ENCODE data around the gene GLT1D1.
"Not testable (repeated sequence)": the region's sequence is repeated elsewhere in the genome, so short reads cannot be mapped to it uniquely, and the experiment has no call there.

GLT1D1 gene

DNA sequence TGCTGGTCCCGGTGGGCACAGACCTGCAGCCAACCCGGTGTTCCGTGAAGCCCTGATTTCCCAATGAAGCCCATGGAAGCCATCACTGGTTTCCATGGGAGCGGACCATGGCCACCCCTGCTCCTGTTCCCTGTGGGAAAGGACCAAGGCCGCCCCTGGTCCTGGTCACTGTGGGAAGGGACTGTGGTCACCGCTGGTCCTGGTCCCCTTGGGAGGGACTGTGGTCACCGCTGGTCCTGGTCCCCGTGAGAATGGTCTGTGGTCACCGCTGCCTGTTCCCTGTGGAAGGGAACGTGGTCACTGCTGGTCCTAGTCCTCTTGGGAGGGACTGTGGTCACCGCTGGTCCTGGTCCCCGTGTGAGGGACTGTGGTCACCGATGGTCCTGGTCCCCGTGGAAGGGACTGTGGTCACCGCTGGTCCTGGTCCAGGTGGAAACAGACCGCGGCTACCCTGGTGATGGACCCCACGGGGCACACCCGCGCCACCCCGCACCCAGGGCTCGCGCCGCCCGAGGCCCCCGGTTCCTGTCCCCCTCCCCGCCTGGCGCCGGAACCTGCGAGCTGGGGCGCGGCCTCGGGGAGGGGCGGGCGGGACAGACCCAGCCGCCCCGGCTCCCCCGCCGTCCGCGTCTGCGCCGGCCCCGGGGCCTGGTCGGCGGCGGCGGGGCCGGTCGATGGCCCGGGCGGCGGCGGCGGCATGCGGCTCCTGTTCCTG lies at the start of gene GLT1D1:
Gene GLT1D1 (plus strand): TSS at position 594 of the 715 bp plus-strand sequence. CDS start 104 bp downstream, at position 698.
- Mint-ChIP-seq H3K4me3 (peak within 1 kb of the TSS; percentile 64), H3K4me1 (no peaks in the 10 kb centered on the region), H3K9me3 (no peaks in the 10 kb centered on the region), H3K36me3 (ENCODE audit: insufficient read depth) (peaks cover 1% of the 10 kb centered on the region), H3K27ac (ENCODE audit: low read depth) (no peak within 1 kb of the TSS), H3K27me3 (peaks cover 38% of the 10 kb centered on the region)
- ATAC-seq (replicated peaks; ENCODE audit: extremely low read depth, poor library complexity, severe bottlenecking) (no peak), DNase-seq (ENCODE audit: low spot score in 2 of 2) (no peak)

DNA sequence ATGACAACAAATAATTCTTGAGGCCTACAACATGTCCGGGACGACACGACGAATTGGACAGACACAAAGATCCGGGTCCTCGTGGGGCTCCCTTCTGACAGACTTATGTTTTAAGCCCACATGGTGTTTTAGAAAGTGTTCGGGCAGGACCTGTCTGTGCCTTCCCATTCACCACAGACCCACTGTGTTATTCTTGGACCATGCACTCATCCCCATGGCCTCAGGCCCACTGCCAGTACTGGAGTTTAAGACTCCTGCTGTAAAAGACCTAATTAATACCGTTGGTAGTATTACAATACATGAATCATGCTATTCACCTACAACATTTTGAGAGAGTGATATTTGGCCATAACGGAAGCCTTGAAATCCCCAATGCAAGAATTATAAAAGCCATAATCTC lies 49.5 kb upstream of the GLT1D1 start:
- H3K4me1 Mint-ChIP-seq, result peaks cover 18% of the 10 kb centered on the region
- peaks cover 56% of the 10 kb centered on the region for H3K36me3 Mint-ChIP-seq (ENCODE audit: insufficient read depth)
- H3K27me3 Mint-ChIP-seq, result no peaks in the 10 kb centered on the region
- H3K9me3 Mint-ChIP-seq, result no peaks in the 10 kb centered on the region
- no peak for ATAC-seq (replicated peaks; ENCODE audit: extremely low read depth, poor library complexity, severe bottlenecking)
- no peak for DNase-seq (ENCODE audit: low spot score in 2 of 2)
- no peak overlapping the region for H3K4me3 Mint-ChIP-seq
- no peak overlapping the region for H3K27ac Mint-ChIP-seq (ENCODE audit: low read depth)

DNA sequence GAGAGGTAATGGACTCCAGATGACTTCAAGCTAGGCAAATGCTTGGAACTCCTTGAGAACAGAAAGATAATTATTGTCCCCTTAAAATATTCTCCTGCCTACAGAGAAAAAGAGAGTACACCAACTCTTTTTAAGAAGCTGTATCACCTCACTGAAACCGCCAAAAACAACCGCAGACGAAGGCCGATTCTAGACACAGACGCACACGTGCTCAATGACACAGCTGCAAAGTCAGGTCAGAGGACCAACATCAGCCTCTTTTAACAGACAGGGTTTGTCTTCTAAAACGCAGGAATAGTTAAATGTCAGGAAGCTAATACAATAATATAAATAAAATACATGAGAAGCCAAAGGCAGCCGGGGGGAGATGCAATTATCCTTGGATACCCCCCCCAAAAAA lies 48.5 kb upstream of the GLT1D1 start:
- no peaks in the 10 kb centered on the region for H3K9me3 Mint-ChIP-seq
- ATAC-seq (replicated peaks; ENCODE audit: extremely low read depth, poor library complexity, severe bottlenecking), result no peak
- no peak overlapping the region for H3K27ac Mint-ChIP-seq (ENCODE audit: low read depth)
- H3K4me1 Mint-ChIP-seq, result peaks cover 14% of the 10 kb centered on the region
- no peaks in the 10 kb centered on the region for H3K27me3 Mint-ChIP-seq
- no peak for DNase-seq (ENCODE audit: low spot score in 2 of 2)
- peaks cover 52% of the 10 kb centered on the region for H3K36me3 Mint-ChIP-seq (ENCODE audit: insufficient read depth)
- H3K4me3 Mint-ChIP-seq, result no peak overlapping the region

DNA sequence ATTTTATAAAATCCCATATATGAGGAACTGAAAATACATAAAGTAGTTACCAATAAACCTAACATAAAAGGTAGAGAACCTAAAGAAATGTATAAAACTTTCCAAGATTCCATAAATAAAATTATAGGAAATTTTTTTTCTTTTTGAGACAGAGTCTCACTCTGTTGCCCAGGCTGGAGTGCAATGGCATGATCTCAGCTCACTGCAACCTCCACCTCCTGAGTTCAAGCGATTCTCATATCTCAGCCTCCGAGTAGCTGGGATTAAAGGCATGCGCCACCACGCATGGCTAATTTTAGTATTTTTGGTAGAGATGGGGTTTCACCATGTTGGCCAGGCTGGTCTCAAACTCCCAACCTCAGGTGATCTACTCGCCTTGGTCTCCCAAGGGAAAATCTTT lies 47.9 kb upstream of the GLT1D1 start:
- peaks cover 51% of the 10 kb centered on the region for H3K36me3 Mint-ChIP-seq (ENCODE audit: insufficient read depth)
- peaks cover 20% of the 10 kb centered on the region for H3K4me1 Mint-ChIP-seq
- ATAC-seq (replicated peaks; ENCODE audit: extremely low read depth, poor library complexity, severe bottlenecking), result not testable (repeated sequence)

DNA sequence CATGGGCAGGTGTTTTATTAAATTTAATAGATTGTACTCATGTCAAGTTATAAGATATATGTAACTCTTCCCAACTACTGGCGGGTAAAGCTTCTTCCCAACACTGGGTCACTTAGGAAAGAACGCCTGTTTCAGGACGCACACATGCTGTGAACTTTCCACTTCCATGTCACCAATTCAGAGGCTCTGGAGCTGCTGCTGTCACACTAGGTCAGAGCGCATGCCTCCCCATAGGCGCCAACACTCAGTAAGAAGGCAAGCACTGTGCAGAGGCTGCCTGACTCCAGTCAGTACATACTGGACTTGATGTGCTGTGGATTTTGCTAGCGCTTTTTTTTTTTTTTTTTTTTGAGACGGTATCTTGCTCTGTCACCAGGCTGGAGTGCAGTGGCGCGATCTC lies 46.7 kb upstream of the GLT1D1 start:
- ATAC-seq (replicated peaks; ENCODE audit: extremely low read depth, poor library complexity, severe bottlenecking), result no peak
- Mint-ChIP-seq H3K27me3 (no peaks in the 10 kb centered on the region), H3K36me3 (ENCODE audit: insufficient read depth) (peaks cover 43% of the 10 kb centered on the region), H3K4me3 (no peak overlapping the region), H3K27ac (ENCODE audit: low read depth) (no peak overlapping the region), H3K4me1 (peaks cover 32% of the 10 kb centered on the region), H3K9me3 (no peaks in the 10 kb centered on the region)
- DNase-seq (ENCODE audit: low spot score in 2 of 2), result no peak

More for the DNA sequence above, 47.9 kb upstream of the GLT1D1 start:
- DNase-seq (ENCODE audit: low spot score in 2 of 2); H3K27ac Mint-ChIP-seq (ENCODE audit: low read depth); H3K27me3 Mint-ChIP-seq; H3K9me3 Mint-ChIP-seq; H3K4me3 Mint-ChIP-seq: not testable (repeated sequence)

DNA sequence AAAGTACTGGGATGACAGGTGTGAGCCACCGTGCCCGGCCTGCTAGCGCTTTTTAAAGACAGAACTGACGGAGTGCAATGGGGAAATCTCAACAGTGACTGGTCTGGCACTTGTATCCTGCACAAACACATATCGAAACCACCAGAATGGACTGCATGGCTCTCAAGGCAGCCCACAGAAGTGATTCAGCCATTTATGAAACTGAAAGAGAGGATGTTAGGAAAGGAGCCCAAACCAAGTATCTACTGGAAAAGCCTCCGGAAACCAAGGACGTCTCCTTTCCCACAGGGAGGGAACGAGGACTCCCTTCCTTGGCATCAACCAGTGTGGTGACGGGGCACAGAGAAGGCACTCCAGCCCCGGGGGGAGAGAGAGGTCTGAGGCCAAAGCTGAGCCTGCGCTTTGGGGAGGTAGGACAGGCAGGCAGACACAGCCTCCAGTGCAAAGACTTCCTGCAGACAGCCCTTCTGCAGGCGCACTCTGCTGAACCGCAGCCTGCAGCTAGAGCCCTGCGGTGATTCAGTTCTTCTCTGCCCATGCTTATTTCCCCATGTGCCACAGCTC lies 46.0 kb upstream of the GLT1D1 start:
- Mint-ChIP-seq H3K27me3 (no peaks in the 10 kb centered on the region), H3K27ac (ENCODE audit: low read depth) (peak overlapping the region; percentile 49), H3K9me3 (no peaks in the 10 kb centered on the region), H3K36me3 (ENCODE audit: insufficient read depth) (peaks cover 46% of the 10 kb centered on the region), H3K4me1 (peaks cover 37% of the 10 kb centered on the region), H3K4me3 (no peak overlapping the region)
- DNase-seq (ENCODE audit: low spot score in 2 of 2) (no peak), ATAC-seq (replicated peaks; ENCODE audit: extremely low read depth, poor library complexity, severe bottlenecking) (no peak)

DNA sequence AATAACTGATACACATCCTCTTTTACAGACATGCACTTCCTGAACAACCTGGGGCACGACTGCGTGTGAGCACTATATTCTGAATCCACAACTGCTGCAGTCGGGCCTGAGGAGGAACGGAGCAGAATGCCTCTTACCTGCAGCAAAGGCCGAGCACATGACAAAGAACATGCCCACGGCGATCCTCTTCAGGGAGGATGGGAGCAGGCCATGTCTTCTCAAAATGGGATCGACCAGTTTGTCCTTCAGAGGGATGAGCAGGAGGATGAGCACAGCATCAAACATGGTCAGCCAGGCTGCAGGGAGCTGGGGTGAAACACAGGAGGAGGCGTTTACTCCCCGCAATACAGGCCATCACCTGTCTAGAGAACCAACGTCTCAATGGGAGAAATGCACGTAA lies 44.6 kb upstream of the GLT1D1 start:
- no peak for DNase-seq (ENCODE audit: low spot score in 2 of 2)
- Mint-ChIP-seq H3K4me3 (no peak overlapping the region), H3K9me3 (no peaks in the 10 kb centered on the region), H3K27me3 (no peaks in the 10 kb centered on the region), H3K4me1 (peaks cover 35% of the 10 kb centered on the region), H3K36me3 (ENCODE audit: insufficient read depth) (peaks cover 36% of the 10 kb centered on the region), H3K27ac (ENCODE audit: low read depth) (no peak overlapping the region)
- ATAC-seq (replicated peaks; ENCODE audit: extremely low read depth, poor library complexity, severe bottlenecking), result no peak

DNA sequence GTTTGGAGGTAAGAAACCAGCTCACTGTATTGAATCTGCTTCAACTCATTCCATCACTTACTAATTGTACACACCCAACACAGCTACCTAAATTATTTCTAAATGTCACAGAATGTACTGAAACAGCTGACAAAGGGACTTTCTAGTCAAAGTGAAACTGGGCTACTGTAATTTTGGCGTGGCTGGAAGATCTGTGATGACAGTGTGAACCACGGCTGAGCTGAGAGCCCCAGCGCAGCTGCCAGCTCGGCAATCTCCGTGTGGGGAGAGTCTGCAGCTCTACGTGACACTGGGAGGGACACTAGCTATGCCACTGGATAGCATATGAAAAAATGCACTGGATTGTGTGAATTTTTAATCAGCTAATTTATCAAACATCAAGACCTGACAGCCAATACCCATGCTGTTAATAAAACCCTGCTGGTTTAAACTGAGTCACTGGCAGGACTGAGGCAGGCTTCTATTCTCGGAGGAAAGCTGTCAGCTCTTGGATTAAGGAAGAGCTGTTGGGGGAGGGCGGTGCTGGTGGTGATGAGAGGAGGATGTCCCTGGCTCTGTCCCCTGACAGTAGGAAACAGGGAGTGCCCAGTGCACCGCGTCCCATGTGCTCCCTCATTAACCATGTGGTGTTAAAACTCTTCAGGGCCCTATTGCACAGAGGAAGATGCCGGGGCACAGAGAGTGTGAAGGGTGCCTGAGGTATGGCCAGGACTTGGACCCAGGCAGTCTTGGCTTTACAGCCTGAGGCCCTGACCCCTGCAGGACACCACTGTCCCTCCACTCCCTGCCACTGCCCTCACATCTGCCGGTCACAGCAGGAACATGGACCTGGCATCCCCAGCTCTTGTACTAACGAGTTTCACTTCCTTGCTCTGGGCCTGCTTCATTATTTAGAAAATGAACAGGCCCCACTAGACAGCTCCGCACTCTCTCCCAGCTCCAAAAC lies 42.8 kb upstream of the GLT1D1 start:
- ATAC-seq (replicated peaks; ENCODE audit: extremely low read depth, poor library complexity, severe bottlenecking), result peak; percentile 82
- Mint-ChIP-seq H3K9me3 (no peaks in the 10 kb centered on the region), H3K27ac (ENCODE audit: low read depth) (peak overlapping the region; percentile 98), H3K27me3 (no peaks in the 10 kb centered on the region), H3K36me3 (ENCODE audit: insufficient read depth) (peaks cover 35% of the 10 kb centered on the region), H3K4me3 (peak overlapping the region; percentile 83), H3K4me1 (peaks cover 48% of the 10 kb centered on the region)
- peak in 1 of 2 donors; percentile 63 for DNase-seq (ENCODE audit: low spot score in 2 of 2)

DNA sequence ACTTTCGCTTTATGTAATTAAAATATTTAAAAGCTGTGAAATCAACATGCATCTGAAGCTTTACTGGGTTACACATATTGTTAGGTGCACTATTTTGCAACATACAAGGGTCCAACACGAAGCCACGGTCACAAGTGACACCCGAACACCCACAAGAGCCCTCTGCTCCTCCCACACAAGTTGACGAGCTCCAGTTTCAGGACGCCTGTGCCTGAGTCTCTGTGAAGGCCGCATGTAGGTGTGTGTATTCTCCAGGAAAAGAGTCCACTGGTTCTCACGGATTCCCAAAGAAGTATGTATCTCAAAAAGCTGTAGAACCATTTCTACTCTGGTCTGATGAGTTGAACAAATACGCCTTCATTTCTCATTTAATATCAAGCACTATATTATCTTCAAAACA lies 41.5 kb upstream of the GLT1D1 start:
- H3K4me1 Mint-ChIP-seq, result peaks cover 54% of the 10 kb centered on the region
- no peaks in the 10 kb centered on the region for H3K9me3 Mint-ChIP-seq
- DNase-seq (ENCODE audit: low spot score in 2 of 2) (peak in 1 of 2 donors; percentile 36), ATAC-seq (replicated peaks; ENCODE audit: extremely low read depth, poor library complexity, severe bottlenecking) (peak; percentile 61)
- no peaks in the 10 kb centered on the region for H3K27me3 Mint-ChIP-seq
- H3K36me3 Mint-ChIP-seq (ENCODE audit: insufficient read depth), result peaks cover 29% of the 10 kb centered on the region
- H3K4me3 Mint-ChIP-seq, result peak overlapping the region; percentile 83
- peak overlapping the region; percentile 98 for H3K27ac Mint-ChIP-seq (ENCODE audit: low read depth)

DNA sequence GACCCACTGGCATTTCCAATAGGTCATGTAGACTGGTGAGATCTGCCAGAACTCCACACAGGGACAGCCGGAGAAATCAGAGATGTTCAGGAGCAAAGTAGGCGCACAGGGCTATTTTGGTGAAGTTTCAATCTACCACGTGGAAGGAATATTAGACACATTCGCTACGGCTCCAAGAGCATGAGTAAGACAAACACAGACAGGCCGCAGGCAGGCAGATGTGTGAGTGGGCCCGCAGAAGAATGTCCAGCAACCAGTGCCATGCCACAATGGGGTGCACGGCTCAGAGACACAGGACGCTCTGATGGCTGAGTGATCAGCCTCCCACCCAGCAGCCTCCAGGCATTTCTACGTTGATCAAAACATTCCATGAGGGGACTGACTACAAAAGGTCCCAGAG lies 39.9 kb upstream of the GLT1D1 start:
- H3K27me3 Mint-ChIP-seq, result no peaks in the 10 kb centered on the region
- H3K36me3 Mint-ChIP-seq (ENCODE audit: insufficient read depth), result peaks cover 24% of the 10 kb centered on the region
- no peaks in the 10 kb centered on the region for H3K9me3 Mint-ChIP-seq
- DNase-seq (ENCODE audit: low spot score in 2 of 2) (no peak), ATAC-seq (replicated peaks; ENCODE audit: extremely low read depth, poor library complexity, severe bottlenecking) (no peak)
- H3K4me3 Mint-ChIP-seq, result no peak overlapping the region
- peak overlapping the region; percentile 73 for H3K27ac Mint-ChIP-seq (ENCODE audit: low read depth)
- peaks cover 70% of the 10 kb centered on the region for H3K4me1 Mint-ChIP-seq

DNA sequence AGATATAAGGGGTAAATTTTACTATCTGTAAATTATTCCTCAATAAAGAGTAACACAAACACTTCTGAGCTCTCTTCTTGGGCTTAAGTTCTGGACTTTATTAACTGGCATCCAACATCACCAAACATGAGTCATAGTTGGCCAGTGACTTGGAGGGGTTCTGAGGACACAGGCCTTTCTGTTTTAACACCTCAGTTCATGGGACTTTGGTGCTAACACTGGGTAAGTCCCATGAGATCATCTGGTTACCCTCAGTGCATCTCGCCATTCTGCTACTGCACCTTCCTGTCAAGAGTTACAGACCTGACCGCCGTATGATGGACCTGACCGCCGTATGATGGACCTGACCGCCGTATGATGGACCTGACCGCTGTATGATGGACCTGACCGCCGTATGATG lies 39.4 kb upstream of the GLT1D1 start:
- Mint-ChIP-seq H3K4me3 (no peak overlapping the region), H3K27me3 (no peaks in the 10 kb centered on the region), H3K36me3 (ENCODE audit: insufficient read depth) (peaks cover 21% of the 10 kb centered on the region), H3K4me1 (peaks cover 75% of the 10 kb centered on the region), H3K9me3 (no peaks in the 10 kb centered on the region), H3K27ac (ENCODE audit: low read depth) (peak overlapping the region; percentile 73)
- ATAC-seq (replicated peaks; ENCODE audit: extremely low read depth, poor library complexity, severe bottlenecking) (no peak), DNase-seq (ENCODE audit: low spot score in 2 of 2) (no peak)

DNA sequence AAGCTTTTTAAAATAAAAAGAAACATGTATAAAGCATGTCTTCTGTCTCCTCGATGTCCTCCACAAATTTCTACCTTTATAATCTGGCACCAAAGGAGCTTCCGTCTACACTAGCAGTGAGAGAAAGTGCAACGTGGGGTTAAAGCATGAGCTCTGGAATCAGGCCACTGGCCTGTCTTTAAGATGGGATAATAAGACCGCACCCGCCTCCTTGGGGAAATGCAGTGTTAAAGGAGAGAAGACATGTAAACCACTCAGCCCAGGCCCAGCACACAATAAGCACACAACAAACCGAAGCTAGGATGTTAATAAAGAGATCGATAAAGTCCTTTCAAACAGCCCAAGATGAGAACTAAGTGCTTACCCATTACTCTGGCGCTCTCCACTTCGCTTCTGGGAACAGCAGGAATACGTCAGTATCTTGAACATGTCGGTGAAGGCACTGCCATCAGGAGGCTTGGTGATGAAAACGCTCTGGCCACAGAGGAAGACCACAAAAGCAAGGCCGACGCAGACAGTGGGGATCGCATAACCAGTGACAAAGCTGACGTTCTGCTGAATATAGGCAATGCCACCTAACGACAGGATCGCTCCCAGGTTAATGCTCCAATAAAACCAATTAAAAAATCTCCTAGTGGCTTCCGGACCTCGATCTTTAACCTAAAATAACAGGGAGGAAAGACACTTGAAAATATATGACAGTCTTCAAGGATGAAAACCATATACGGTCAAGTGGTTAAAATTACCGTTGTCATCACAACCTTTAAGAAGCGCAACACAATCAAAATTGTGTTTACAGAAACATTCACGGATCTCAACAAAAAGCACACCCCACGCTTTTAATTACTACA lies 38.6 kb upstream of the GLT1D1 start:
- H3K4me1 Mint-ChIP-seq, result peaks cover 79% of the 10 kb centered on the region
- H3K27me3 Mint-ChIP-seq, result no peaks in the 10 kb centered on the region
- no peak for ATAC-seq (replicated peaks; ENCODE audit: extremely low read depth, poor library complexity, severe bottlenecking)
- peaks cover 18% of the 10 kb centered on the region for H3K36me3 Mint-ChIP-seq (ENCODE audit: insufficient read depth)
- H3K4me3 Mint-ChIP-seq, result peak overlapping the region; percentile 13
- H3K27ac Mint-ChIP-seq (ENCODE audit: low read depth), result peak overlapping the region; percentile 73
- no peak for DNase-seq (ENCODE audit: low spot score in 2 of 2)
- no peaks in the 10 kb centered on the region for H3K9me3 Mint-ChIP-seq
